Breast epithelium (tissue), 3 donors: Measurements from ENCODE around the gene DST.

Experiments
- CTCF ChIP-seq, 3 donors: fragments of 450-650 bp; IDR thresholded peaks; one replicate each; pipeline ENCODE4 v1.5.1; 2016 to 2017; ENCODE audit warnings: antibody characterized with exemption in 3 of 3, mild to moderate bottlenecking in 3 of 3, moderate library complexity in 3 of 3
- POLR2A ChIP-seq: fragments of 450-650 bp; IDR thresholded peaks from one replicate; pipeline ENCODE4 v1.6.1; 2016; ENCODE audit warnings: antibody characterized with exemption, mild to moderate bottlenecking, moderate library complexity
- POLR2AphosphoS5 ChIP-seq, 3 donors: sonication (generic); formaldehyde crosslinking; IDR thresholded peaks; one replicate each; pipeline ENCODE4 v1.6.1; 2017; ENCODE audit warnings: antibody characterized with exemption in 3 of 3

- TF ChIP-seq POLR2A (no peak), CTCF (IDR thresholded peaks at IDR 0.05) (no peak), POLR2AphosphoS5 (IDR thresholded peaks at IDR 0.05) (peak in 1 of 3 donors; percentile 44)
Observed at GRCh38 chr6:56514395-56514794, 128.3 kb downstream of the DST start.
